ENCODE measurements around the gene RAET1E. TPM values are rescaled to one million over a fixed set of nuclear protein-coding genes. Genes with fewer than 3 reads are reported as not detected.

RAET1E gene
- total and polyA plus RNA-seq, 9 of the 15 experiments (the other 6 are each of a cell fraction or from before 2014, with no cell fraction given) = not detected

- no peak for TF ChIP-seq HOMEZ (CRISPR knock-in tag; IDR thresholded peaks at IDR 0.05)
- peak in 1 of 2 experiments; percentile 69; a peak in 3 of 4 replicates for TF ChIP-seq MNT (conservative IDR thresholded peaks at IDR 0.05)
- TF ChIP-seq E2F6 (IDR thresholded peaks at IDR 0.05; ENCODE audit: borderline replicate concordance in 1 of 2, extremely low read depth in 1 of 2, insufficient read depth in 1 of 2, insufficient read length in 1 of 2, low read depth in 1 of 2, low read length in 1 of 2, poor library complexity in 1 of 2, severe bottlenecking in 1 of 2) = peak; percentile 74 to 77
- no peak for TF ChIP-seq HMGXB4 (CRISPR knock-in tag; IDR thresholded peaks at IDR 0.05)
- no peak for TF ChIP-seq EZH2 (IDR thresholded peaks at IDR 0.05; ENCODE audit: borderline replicate concordance, low read depth, low read length)
- 0 out of 2 replicates have a peak, but pooled peaks have one; percentile 30 for TF ChIP-seq MAX (CRISPR knock-in tag; IDR thresholded peaks at IDR 0.05)
- TF ChIP-seq RAD51 (IDR thresholded peaks at IDR 0.05; ENCODE audit: borderline replicate concordance, low read depth) = no peak
- TF ChIP-seq PTBP1 (IDR thresholded peaks at IDR 0.05; ENCODE audit: low read depth, low read length) = no peak
- TF ChIP-seq POLR2AphosphoS5 (IDR thresholded peaks at IDR 0.05; ENCODE audit: control insufficient read depth, insufficient read depth, low read depth, low read length) = no peak
- no peak for TF ChIP-seq ZNF644 (tag; IDR thresholded peaks at IDR 0.05; ENCODE audit: low read depth)
- no peak for TF ChIP-seq HDAC2 (IDR thresholded peaks at IDR 0.05)
- no peak for TF ChIP-seq BDP1 (IDR thresholded peaks at IDR 0.05; ENCODE audit: insufficient read depth, insufficient read length)
- no peak for TF ChIP-seq WHSC1 (IDR thresholded peaks at IDR 0.05; ENCODE audit: low read length)
- TF ChIP-seq ZNF23 (CRISPR knock-in tag; IDR thresholded peaks at IDR 0.05) = no peak
- TF ChIP-seq HINFP (tag; conservative IDR thresholded peaks at IDR 0.05; ENCODE audit: low read depth) = peak; percentile 100
- no peak for TF ChIP-seq ZBTB9 (CRISPR knock-in tag; IDR thresholded peaks at IDR 0.05)
These were observed 43.9 kb upstream of the RAET1E start, which contains the start of gene ULBP2 (continued) for GRCh38 chr6:149941583-149942460.

Measured in K562 (cell line).